Frontal cortex (tissue), 4 donors: Measurements from ENCODE around the gene NAA15. TPM values are rescaled to one million over a fixed set of nuclear protein-coding genes. Genes with fewer than 3 reads are reported as not detected.
"Not testable (repeated sequence)": the region's sequence is repeated elsewhere in the genome, so short reads cannot be mapped to it uniquely, and the experiment has no call there.

ENCODE experiments used
- DNase-seq, 2 donors: peaks; one replicate each; pipeline ENCODE4 v3.0.0; 2012; ENCODE audit warnings: low spot score in 2 of 2
- FAIRE-seq: peaks from 2 replicates; lab custom pipeline; 2012; peaks lifted over from hg19 to GRCh38; lab: Jason Lieb, UNC
- total RNA-seq: library from RNA; depleted of rRNA; stranded (reverse); fragments of >200 nt; gene quantifications from one replicate; pipeline ENCODE4 v1.2.3, GENCODE V29; 2014
- donor health status: control.
- donor health status: control.
- donor health status: control.

Gene NAA15
- 41.6 TPM for total RNA-seq

DNA sequence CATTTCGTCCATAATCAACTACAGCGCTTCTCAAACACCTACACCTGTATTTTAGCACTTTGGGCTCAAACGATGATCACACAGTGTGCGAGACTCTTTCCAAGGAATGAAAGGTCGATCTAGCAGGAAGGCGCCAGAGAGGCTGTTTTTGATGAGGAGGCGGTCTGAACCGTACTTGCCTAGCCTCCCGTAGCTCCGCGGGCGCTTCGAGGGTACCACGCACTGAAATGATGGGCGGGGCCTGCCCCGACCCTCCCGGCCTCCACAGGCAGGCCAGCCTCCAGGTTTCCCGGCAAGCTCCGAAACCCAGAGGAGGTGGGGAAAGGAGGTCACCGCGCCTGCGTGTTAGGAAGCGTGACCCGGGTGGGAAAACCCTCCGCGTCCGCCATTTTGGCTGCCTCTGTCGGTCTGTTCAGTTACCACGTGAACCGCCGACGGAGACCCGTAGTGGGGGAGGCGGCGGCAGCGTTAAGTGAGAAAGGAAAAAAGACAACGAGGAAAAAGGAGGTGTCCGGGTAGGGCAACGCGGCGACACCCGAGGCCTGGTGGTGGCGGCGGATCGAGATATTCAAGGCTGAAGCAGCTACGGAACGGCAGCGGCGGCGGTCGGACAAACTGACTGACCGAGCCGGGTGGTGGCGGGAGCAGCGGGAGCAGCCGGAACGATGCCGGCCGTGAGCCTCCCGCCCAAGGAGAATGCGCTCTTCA, at the start of gene NAA15:
Gene NAA15, plus strand, starts transcription at position 393 of the 708 bp plus-strand sequence. Its CDS starts 273 bp downstream, at position 666.
- DNase-seq (peak; percentile 81 to 86), FAIRE-seq (peak; percentile 24)

DNA sequence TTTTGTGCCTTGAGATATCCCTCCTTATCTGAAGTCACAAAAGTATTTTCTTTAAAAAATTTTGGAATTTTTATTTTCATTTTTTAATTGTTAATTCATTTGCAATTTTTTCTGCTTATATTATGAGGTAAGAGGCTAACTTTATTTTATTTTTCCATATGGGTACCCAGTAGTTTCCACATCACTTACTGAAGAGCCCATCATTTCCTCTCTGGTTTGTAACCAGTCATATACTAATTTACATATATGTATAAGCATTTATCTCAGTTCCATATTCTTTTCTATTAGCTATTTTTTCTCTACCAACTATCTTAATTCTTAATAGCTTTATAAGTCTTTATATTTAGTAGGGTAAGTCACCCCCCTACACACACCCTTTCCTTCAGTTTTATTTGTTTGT, 48.3 kb upstream of the NAA15 start:
- FAIRE-seq (no peak), DNase-seq (no peak)

DNA sequence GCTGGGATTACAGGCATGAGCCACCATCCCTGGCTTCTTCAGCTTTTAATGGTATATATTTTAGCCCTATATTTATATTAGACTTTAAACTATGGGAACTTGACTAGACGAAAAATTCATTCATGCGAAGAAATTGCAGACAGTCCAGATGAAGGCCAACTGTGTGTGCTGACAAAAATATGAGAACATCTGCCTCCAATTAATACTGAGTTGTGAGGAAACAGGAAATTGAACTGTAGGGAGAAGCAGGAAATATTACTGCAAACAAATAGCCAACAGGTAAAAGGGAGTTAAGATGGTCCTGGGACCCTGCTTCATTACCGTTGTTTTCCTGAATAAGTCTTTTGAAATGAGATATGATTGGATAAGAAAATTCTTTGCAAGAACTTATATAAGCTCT, 47.6 kb upstream of the NAA15 start:
- no peak for DNase-seq
- FAIRE-seq = no peak

DNA sequence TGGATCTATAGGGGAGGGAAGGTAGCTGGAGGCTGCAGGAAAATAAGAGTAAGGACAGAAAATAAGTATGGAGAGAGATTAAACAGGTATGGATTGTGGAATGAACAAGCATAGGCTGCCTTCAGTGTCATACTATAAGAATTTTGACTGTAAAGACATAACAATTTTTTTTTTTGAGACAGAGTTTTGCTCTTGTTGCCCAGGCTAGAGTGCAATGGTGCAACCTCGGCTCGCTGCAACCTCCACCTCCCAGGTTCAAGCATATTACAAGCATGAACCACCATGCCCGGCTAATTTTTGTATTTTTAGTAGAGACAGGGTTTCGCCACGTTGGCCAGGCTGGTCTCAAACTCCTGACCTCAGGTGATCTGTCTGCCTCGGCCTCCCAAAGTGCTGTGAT, 45.7 kb upstream of the NAA15 start:
- not testable (repeated sequence) for DNase-seq, FAIRE-seq

DNA sequence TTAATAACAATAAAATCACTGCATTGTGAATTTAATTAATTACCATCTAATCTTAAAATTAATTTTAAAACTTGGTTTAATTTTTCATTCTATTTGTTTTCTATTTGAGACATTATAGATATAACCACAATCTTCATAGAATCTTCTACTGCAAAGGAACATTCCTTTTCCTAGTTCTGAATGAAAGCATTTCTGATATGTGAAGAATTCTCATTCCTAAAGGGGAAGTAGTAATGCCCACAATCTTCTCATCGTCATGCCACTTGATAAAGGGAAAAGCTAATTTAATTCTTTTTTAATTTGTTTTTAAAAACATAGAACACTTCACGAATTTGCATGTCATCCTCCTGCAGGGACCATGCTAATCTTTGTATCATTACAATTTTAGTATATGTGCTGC, 45.0 kb upstream of the NAA15 start:
- FAIRE-seq = no peak

DNA sequence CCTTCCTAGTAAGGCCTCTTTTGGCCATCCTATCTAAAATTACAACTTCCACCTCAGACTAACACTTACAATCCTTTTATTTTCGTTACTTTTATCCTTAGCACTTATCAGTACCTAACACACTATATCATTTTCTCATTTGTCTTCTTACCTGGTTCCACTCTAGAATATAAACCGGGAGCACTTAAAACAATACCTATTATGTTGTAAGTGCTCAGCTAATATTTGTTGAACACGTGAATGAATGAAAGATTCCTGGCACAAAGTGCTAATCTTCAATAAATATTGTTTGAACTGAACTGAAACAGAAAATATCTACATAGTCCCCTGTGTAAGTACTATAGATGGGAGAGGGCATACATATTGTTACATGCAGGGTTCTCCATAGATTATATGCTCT, 35.7 kb upstream of the NAA15 start:
- DNase-seq (no peak), FAIRE-seq (no peak)

More for the DNA sequence above, 45.0 kb upstream of the NAA15 start:
- DNase-seq = no peak

DNA sequence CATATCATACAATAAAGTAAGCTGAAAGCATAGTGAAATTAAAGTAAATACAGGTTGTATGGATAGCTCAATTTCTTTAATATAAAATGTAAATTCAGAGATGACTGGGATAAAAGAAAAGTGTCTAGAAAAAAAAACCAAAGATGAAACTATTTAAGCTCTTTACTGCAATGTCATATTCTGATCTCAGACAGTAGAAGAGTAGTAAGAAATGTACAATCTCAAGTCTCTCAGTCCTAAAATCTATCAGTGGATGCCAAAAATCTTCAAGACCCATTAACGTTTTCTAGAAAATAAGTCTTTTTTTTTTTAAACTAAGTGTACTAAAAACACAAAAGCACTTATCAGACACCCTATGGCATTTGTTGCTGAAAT, 35.1 kb upstream of the NAA15 start:
- FAIRE-seq = no peak
- no peak for DNase-seq

DNA sequence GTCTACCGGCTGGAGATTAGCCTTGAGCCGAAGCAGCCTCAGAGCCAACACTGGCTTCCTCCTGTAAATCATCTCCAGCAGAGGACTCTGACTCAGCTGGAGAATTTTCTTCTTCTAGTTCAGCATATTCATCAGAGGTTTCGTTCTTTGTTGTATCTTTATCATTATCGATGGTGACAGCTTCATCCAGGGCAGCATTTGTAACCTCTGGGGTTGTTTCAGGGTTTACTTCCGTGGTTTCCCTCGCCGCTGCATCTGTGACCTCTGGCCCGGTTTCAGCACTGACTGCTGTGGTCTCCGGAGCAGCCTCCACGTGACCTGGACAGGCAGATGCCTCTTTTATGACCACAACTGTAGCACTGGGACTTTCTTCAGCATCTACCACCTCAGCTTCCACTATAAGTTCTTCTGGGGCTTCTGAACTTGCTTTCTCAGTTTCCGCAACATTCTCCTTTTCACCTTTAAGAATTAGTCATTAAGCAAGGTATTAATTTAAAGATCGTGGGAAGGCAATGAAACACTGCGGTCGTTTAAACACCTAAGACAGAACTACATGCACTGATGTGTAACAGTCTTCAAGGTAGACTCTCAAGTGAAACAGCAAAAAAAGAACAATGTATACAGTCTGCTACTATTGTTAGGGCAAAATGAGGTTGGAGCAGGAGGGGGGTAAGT, 34.6 kb upstream of the NAA15 start:
- peak; percentile 30 to 33 for DNase-seq
- FAIRE-seq = no peak

DNA sequence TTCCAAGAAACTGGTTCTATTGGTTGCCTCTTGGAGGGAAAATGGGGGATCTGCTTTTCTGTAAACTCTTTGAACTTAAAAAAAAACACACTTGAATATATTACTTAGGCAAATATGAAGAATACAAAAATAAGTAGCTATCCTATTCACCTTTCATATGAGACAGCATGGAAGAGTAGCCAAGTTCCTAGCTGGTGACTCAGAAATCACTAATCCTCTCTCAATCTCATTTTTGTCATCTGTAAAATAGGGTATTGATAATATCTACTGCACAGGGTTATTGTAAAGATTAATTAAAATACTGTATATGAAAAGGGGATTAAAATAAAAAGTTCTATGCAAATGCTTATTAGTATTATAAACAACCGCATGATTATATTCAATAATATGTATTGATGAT, 34.0 kb upstream of the NAA15 start:
- FAIRE-seq = no peak
- DNase-seq = no peak

DNA sequence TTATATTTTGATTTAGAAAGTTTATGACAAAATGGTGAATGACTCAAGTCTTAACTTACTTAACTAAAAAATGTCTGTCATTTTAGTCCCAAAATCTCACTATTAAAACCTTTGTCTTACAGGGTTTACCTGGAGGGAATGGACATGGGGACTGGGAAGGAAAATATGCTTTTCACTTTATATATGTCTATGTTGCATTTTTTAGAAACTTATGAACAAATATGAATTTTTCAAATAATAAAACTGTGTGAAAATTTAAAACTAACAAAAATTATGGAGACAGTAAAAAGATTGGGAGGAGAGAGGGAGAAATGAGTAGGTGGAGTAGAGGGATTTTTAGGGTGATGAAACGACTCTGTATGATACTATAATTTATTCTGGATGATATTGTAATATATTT, 27.5 kb upstream of the NAA15 start:
- no peak for FAIRE-seq
- DNase-seq = no peak

DNA sequence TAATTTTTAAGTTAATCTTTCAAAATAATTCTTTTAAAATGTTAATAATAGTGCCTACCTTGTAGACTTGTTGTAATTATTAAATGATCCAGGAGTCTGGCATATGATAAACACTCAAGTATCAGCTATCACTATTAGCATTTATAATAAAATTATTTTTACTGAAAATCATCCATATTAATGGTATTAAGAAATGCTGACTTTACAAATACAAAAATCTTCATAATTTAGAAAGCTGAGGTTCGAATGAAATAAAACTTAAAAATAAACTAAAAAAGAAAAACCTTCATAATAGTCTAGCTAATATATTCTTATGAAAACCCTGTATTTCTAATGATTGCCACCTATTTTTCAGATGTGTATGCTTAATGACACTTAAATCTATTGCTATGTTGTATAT, 26.5 kb upstream of the NAA15 start:
- FAIRE-seq (peak; percentile 6), DNase-seq (no peak)

DNA sequence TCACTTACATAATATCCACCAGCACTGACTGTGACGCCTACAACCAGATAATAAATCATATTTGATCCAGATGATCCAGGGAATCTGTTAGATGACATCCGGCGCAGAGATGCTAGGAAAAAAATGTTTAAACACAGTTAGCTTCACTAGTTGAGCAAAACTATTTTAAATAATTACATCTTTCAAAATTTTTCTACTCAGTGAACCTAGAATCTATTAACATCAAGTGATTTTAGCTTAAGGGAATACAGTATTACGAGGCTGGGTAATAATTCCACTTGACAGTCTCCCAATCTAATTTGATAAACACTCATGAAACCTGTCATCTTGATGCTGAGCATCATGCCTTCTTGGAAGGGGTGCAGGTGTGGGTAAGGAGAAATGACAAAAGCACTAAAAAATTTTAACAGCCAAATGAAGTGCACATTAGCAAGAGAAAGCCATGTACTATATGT, 26.0 kb upstream of the NAA15 start:
- FAIRE-seq = no peak
- no peak for DNase-seq

DNA sequence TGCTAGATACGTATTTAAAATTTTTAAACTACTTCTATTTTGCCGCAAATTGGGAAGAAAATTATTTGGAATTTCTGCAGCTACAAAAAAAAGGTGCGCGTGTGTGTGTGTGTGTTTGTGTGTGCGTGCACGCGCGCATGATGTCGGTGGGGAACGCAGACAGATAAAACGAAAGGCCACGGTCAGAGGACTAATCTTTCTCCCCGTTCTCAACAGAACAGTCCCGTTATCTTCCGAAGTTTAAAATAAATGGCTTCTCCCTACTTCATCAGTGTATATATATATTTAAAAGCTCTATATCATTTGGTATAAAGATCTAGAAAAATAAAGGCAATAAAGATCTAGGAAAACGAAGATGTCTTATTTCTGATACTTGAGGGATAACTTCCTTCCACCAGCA, 22.8 kb upstream of the NAA15 start:
- FAIRE-seq = no peak
- no peak for DNase-seq

DNA sequence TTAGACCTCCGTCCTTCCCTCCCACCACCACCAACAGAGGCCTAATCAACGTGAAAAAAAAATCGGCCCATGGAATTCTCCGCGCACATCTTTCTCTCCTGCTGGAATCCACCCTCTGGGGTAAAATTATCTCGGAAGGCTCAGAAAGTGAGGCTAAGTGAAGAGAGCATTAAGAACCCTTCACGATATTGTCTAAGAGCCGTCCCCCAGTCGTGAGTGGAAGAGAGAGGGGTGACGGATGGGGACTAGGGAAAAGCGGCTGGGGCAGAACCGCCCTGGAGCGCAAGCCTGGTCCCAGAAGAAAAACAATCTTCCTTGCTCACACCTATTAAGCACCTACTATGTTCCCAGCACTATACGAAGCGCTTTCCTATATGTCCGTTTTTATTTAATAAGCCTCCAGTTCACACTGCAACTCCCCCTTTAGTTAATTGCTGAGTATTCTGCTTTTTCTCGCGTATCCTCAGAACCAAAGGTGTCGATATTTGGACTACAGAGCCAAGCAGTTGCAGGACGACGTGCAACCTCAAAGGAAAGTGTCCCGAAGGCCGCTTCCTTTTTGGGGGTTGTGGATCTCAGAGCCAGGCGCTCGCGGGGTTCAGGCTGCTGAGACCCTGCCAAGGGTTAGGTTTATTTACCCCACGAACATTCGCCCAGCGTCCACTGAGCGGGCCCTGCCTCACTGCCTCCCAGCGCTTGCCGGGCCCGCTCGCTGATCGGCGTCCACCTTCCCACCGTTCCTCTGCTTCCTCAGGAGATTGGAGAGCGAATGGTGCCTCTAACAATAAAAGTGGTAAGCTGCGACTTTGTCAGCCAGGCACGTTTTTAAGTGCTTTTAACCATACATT, 22.2 kb upstream of the NAA15 start:
- peak in 1 of 2 donors; percentile 25 for DNase-seq
- no peak for FAIRE-seq

DNA sequence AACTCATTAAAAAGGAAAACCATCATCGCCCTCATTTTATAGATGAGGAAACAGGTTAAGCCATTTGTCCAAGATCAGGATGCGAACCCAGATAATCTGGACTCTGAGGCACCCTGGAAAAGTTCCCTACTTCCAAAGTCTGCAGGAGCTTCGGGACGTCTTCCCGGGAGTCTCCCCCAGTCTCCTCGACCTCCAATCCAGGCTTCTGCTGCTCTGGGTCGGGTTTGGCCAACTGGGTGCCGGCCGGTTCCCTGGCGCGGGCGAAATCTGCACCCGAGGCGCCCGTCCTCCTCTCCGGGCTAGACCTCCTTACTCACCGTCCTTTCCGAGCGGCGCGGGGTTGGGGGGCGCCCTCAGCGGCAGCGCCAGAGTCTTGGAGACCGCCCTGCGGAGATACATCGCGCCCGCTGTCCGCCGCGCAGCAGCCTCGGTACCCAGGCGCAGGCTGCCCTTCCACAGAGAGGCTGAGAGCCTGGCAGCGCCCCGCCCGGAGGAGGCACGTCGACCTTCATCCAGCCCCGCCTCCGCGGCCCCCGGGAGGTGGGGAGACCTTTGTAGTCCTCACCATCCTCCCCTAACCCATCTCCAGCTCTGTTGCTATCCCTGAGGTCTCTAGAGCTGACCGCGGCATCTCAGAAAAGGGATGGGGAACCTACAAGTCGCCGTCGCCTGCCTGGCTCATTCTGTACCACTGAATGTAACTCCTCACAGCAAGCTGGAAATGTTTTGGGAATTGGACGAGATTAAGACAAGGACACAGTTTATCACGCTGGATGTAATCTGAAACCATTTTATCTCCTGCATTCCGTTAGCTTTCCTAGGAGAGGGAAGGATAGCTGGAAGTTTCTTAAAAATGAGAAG, 21.3 kb upstream of the NAA15 start, which contains the start of gene MGARP:
Gene MGARP, minus strand, starts transcription at position 466 of the 861 bp plus-strand sequence. Its CDS starts 67 bp downstream, at position 399.
- peak in 1 of 2 donors; percentile 34 for DNase-seq
- FAIRE-seq = no peak

DNA sequence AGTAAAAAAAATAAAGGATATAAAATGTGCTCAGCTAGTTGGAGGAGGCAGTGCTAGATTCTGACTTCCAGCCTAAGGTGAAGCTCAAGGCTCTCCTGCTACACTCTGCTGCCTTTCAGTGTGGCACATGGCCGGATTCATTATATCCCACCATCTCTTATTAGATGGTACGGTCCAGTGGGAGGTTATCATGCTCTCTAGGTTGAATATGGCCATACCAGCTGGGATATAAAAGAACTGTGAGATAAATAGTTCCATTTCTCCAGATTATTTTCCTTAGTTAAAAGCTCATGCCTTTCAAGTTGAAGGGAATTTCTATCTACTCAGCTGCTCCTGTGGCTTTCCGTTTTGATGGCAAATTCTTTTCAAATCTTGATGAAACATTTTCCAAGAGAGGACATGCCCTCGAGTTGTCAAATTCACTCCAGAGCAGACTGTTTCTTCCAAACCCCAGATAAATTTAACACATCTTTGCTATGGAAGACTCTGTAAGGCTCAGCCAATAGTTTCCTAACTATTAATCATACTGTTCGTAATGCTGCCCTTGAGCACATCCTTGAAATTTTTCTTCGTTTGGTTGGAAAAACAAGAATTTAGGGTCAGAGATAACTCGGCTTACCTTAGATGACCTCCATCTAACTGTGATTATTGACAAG, 19.1 kb upstream of the NAA15 start:
- FAIRE-seq = no peak
- no peak for DNase-seq

DNA sequence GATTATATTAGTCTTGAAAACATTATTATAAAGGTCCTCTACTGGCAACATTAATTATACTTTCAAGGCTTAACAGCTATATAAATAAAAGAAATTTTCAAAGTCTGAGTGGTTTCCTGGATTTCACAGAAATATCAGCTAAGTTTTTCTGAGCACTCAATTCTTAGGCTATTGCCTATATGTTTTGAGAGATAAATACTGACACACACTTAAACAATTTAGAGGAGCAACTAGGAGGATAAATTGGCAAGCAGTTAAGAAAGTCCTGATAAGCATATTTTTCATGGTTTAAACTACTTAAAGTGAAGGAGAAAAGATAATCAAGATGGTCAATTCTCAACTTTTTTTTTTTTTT, 18.6 kb upstream of the NAA15 start:
- FAIRE-seq = no peak
- DNase-seq = no peak

DNA sequence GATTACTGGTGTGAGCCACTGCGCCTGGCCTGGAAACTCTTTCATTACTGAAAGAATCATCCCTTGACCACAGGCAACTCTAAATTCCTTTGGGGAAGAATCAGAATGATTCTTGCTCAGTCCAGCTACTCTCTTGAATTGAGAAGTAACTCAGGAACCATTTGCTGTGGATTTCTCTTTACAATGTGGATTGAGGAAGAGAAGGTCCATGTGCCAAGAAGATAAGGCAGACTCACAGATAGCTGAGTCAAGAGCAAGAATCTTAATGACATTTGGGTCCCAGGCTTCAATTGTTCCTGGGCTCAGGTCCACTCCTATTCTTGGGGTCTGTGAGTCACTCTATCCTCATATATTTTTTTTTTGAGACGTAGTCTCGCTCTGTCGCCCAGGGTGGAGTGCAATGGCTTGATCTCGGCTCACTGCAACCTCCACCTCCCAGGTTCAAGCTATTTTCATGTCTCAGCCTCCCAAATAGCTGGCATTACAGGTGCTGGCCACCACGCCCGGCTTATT, 15.1 kb upstream of the NAA15 start:
- DNase-seq (no peak), FAIRE-seq (no peak)
